K562 (cell line): Measurements from ENCODE around the gene NHLH2. TPM values are rescaled to one million over a fixed set of nuclear protein-coding genes. Genes with fewer than 3 reads are reported as not detected.

Experiments used
- ATAC-seq: fragments of 200-7000 bp; cut with Tn5 transposase; 3 replicates; pipeline ENCODE4 v1.9.1; 2020; ENCODE audit warnings: moderate library complexity
- BruUV-seq: library from RNA; stranded (reverse); fragments of 400-500 nt; replicated peaks from 2 replicates; lab custom pipeline; 2021; lab: Mats Ljungman, UMichigan
- CTCF ChIA-PET: fragments of 300-600 bp; formaldehyde crosslinking; extraction: SDS; loops from one replicate; lab custom pipeline; 2021; ENCODE audit warnings: low intra/inter-chr PET ratio; lab: Yijun Ruan, JAX
- POLR2A ChIA-PET: fragments of 300-600, 350-650 bp; sonication (Branson Sonifier 250); formaldehyde crosslinking; extraction: SDS; loops from one replicate; lab custom pipeline; 2021; ENCODE audit warnings: antibody characterized with exemption, inconsistent platforms; lab: Yijun Ruan, JAX
- DNase-seq, 4 experiments: peaks; one replicate each; pipeline versions ENCODE4 v3.0.0 to v3.0.0-alpha.2; 2011 to 2018; ENCODE audit warnings: low spot score in 3 of 4, mixed read lengths in 3 of 4; ENCODE audit errors: extremely low read depth in 1 of 4
- FAIRE-seq: peaks from 2 replicates; lab custom pipeline; 2011; peaks lifted over from hg19 to GRCh38; lab: Jason Lieb, UNC
- H2AFZ ChIP-seq: 2 replicates; pipeline ENCODE4 v1.6.0; 2011; ENCODE audit warnings: low read depth, low read length, control low read depth, inconsistent platforms
- H3K27ac ChIP-seq: fragments of 200-600 bp; 3 replicates; pipeline ENCODE4 v1.8.0; 2011; ENCODE audit warnings: low read depth, mild to moderate bottlenecking, control low read depth, inconsistent platforms, low read length, moderate library complexity, mixed read lengths; ENCODE audit errors: extremely low read depth
- H3K27me3 ChIP-seq, 2 experiments: fragments of 300-600 bp in 1 of 2; 2 replicates in 1 of 2; 3 replicates in 1 of 2; pipeline versions ENCODE4 v1.6.0 to v1.8.0; 2011; ENCODE audit warnings: inconsistent platforms in 2 of 2, low read length in 2 of 2, mild to moderate bottlenecking in 1 of 2, mixed read lengths in 1 of 2, moderate library complexity in 1 of 2; ENCODE audit not compliant: control insufficient read depth in 2 of 2, insufficient read depth in 2 of 2
- H3K36me3 ChIP-seq: fragments of 300-600 bp; 3 replicates; pipeline ENCODE4 v1.8.0; 2011; ENCODE audit warnings: mild to moderate bottlenecking, low read length, inconsistent platforms; ENCODE audit not compliant: control insufficient read depth, insufficient read depth
- H3K4me1 ChIP-seq, 2 experiments: fragments of 200-600 bp in 1 of 2; replicated peaks in 1 of 2; 2 replicates in 1 of 2; 3 replicates in 1 of 2; pipeline versions ENCODE4 v1.5.1 to v1.8.0; 2011; ENCODE audit warnings: inconsistent platforms in 2 of 2, low read length in 2 of 2, mild to moderate bottlenecking in 1 of 2, mixed read lengths in 1 of 2, moderate library complexity in 1 of 2; ENCODE audit not compliant: control insufficient read depth in 2 of 2, insufficient read depth in 2 of 2
- H3K4me2 ChIP-seq: 2 replicates; pipeline ENCODE4 v1.6.1; 2011; ENCODE audit warnings: low read length, control low read depth, inconsistent platforms, mixed read lengths; ENCODE audit not compliant: insufficient read depth
- H3K4me3 ChIP-seq: fragments of 200-600 bp; sonication (generic), shearing (Covaris generic); 2 replicates; pipeline ENCODE4 v1.5.1; 2016; ENCODE audit warnings: control low read depth, inconsistent platforms
- H3K79me2 ChIP-seq: fragments of 200-600 bp; 3 replicates; pipeline ENCODE4 v1.8.0; 2011; ENCODE audit warnings: low read length, inconsistent platforms; ENCODE audit not compliant: control insufficient read depth, insufficient read depth
- H3K9ac ChIP-seq, 2 experiments: 2 replicates each; pipeline versions ENCODE4 v1.6.0 to v1.6.1; 2011; ENCODE audit warnings: low read depth in 2 of 2, low read length in 2 of 2, control low read depth in 1 of 2, inconsistent platforms in 1 of 2, mild to moderate bottlenecking in 1 of 2, mixed read lengths in 1 of 2; ENCODE audit not compliant: insufficient read depth in 1 of 2
- H3K9me1 ChIP-seq: one replicate; pipeline ENCODE4 v1.6.0; 2011; ENCODE audit warnings: inconsistent platforms, mild to moderate bottlenecking, low read length, moderate library complexity; ENCODE audit not compliant: control insufficient read depth, insufficient read depth
- H3K9me3 ChIP-seq: replicated peaks from 2 replicates; pipeline ENCODE4 v1.5.1; 2011; ENCODE audit warnings: low read depth, low read length, inconsistent platforms; ENCODE audit not compliant: control insufficient read depth, insufficient read depth
- H4K20me1 ChIP-seq: replicated peaks from 2 replicates; pipeline ENCODE4 v1.6.1; 2011; ENCODE audit warnings: low read length, inconsistent platforms, mixed read lengths; ENCODE audit not compliant: control insufficient read depth, insufficient read depth
- CXXC5 ChIP-seq: fragments of 250-450 bp; sonication (Bioruptor Pico); IDR thresholded peaks from 2 replicates; pipeline ENCODE4 v1.8.0; 2022; ENCODE audit warnings: inconsistent platforms, mild to moderate bottlenecking, moderate library complexity
- ESRRA ChIP-seq: fragments of 450-650 bp; IDR thresholded peaks from 2 replicates; pipeline ENCODE4 v1.6.1; 2014; ENCODE audit warnings: low read depth, mild to moderate bottlenecking, moderate library complexity, borderline replicate concordance
- KHSRP ChIP-seq: fragments of 450-650 bp; IDR thresholded peaks from 2 replicates; pipeline ENCODE4 v1.6.1; 2017
- NR2C1 ChIP-seq, 2 experiments: fragments of 450-650 bp; IDR thresholded peaks; 2 replicates each; pipeline ENCODE4 v1.6.1; 2017; ENCODE audit warnings: mild to moderate bottlenecking in 2 of 2, antibody characterized with exemption in 1 of 2, inconsistent platforms in 1 of 2, missing compliant biosample characterization in 1 of 2, missing genetic modification characterization in 1 of 2
- PHF21A ChIP-seq: fragments of 450-650 bp; IDR thresholded peaks from 2 replicates; pipeline ENCODE4 v1.6.1; 2017; ENCODE audit warnings: low read depth, borderline replicate concordance
- SIRT6 ChIP-seq: IDR thresholded peaks from one replicate; pipeline ENCODE4 v1.6.1; 2012; ENCODE audit warnings: low read depth, mild to moderate bottlenecking, control low read depth, inconsistent platforms, low read length, moderate library complexity
- TAF9B ChIP-seq: fragments of 450-650 bp; IDR thresholded peaks from 2 replicates; pipeline ENCODE4 v1.6.1; 2018; ENCODE audit warnings: mild to moderate bottlenecking; ENCODE audit not compliant: partially characterized antibody
- ZNF444 ChIP-seq: fragments of 250-450 bp; sonication (Bioruptor Pico); IDR thresholded peaks from 2 replicates; pipeline ENCODE4 v1.4.0; 2020; ENCODE audit warnings: mild to moderate bottlenecking, moderate library complexity
- ZSCAN29 ChIP-seq: fragments of 450-650 bp; IDR thresholded peaks from 2 replicates; pipeline ENCODE4 v1.6.1; 2017
- WGBS: fragments of 100-300 bp; shearing (Covaris generic); methylation state at CpG from one replicate; pipeline ENCODE4 v1.1.6; 2016; ENCODE audit warnings: low coverage, mixed read lengths; ENCODE audit not compliant: insufficient coverage; ENCODE audit errors: missing lambda C conversion rate; 5-methylcytosine and 5-hydroxymethylcytosine counted together
- in situ Hi-C: fragments of 300-500 bp; cut with MboI; formaldehyde crosslinking; loops from 4 replicates; pipeline ENCODE4 v1.15.0; 2018; ENCODE audit warnings: inconsistent platforms, mixed read lengths
- intact Hi-C: fragments of 100-400 bp; cut with micrococcal nuclease; formaldehyde crosslinking; loops from 2 replicates; pipeline ENCODE4 v1.14.2; 2022
- polyA plus RNA-seq, 8 experiments: library from polyadenylated mRNA; depleted of rRNA in 4 of 8; stranded (reverse) in 5 of 8; unstranded in 3 of 8; fragments of >200 nt; fragmentation: Nextera tagmentation in 2 of 8; fragmentation: Illumina TruSeq in 1 of 8; extraction: Ambion mirVana in 2 of 8; extraction: Trizol in 1 of 8; gene quantifications; 2 replicates each; pipeline versions ENCODE4 v1.2.1 to v1.2.3, GENCODE V29; 2011 to 2014; ENCODE audit warnings: inconsistent platforms in 1 of 8, missing spikeins in 1 of 8
- total RNA-seq, 7 experiments: library from RNA; depleted of rRNA in 6 of 7; stranded (reverse); fragments of >200 nt in 6 of 7; fragmentation: Illumina TruSeq in 2 of 7; extraction: Trizol in 2 of 7; gene quantifications; 2 replicates each; pipeline versions ENCODE4 v1.2.1 to v1.2.3, GENCODE V29; 2011 to 2021; ENCODE audit warnings: low replicate concordance in 1 of 7
- TF ChIP-seq, protein P1 (sequence below): sonication (generic); formaldehyde crosslinking; IDR thresholded peaks from 2 replicates; pipeline ENCODE4 v1.8.0; 2022; ENCODE audit warnings: mild to moderate bottlenecking, missing genetic modification reagents
- TF ChIP-seq, protein P2 (sequence below), 2 experiments: fragments of 450-650 bp in 1 of 2; sonication (generic) in 1 of 2; formaldehyde crosslinking in 1 of 2; IDR thresholded peaks in 1 of 2; conservative IDR thresholded peaks in 1 of 2; 2 replicates each; pipeline versions ENCODE4 v1.6.1 to v1.8.1; 2016 to 2023; ENCODE audit warnings: mild to moderate bottlenecking in 2 of 2, moderate library complexity in 2 of 2, inconsistent platforms in 1 of 2, missing genetic modification reagents in 1 of 2
- TF ChIP-seq, protein P3 (sequence below): sonication (generic); formaldehyde crosslinking; IDR thresholded peaks from 2 replicates; pipeline ENCODE4 v1.9.0; 2022; ENCODE audit warnings: mild to moderate bottlenecking, missing genetic modification reagents

Gene NHLH2
- total and polyA plus RNA-seq, 9 of the 15 experiments (the other 6 are each of a cell fraction or from before 2014, with no cell fraction given): not detected

DNA sequence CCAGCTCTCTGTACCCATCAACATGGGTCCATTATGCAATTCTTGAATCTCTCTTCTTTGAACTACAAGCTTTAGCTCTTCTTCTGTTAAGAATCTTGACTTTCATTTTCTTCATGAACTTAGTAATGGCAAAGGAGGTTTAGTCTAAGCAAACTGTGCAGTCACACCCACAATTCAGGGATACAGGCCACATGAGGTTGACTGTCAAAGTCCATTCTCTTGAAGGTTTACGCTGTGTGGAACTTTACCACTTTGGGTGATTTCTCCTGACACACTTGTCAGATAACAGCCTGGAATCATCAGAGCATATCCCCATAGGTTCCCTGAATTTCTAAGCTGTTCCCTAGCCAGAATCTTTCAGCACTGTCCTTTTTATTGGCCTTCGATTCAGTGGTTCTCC is 48.0 kb upstream of the NHLH2 start:
- no peak for FAIRE-seq
- BruUV-seq: no TSS peak
- Histone ChIP-seq H4K20me1 (no peaks in the 10 kb centered on the region), H3K27ac (no peak overlapping the region), H3K9me3 (no peaks in the 10 kb centered on the region), H3K4me3 (no peak overlapping the region), H3K9me1 (no peaks in the 10 kb centered on the region), H3K9ac (no peak overlapping the region), H3K4me2 (no peak overlapping the region), H3K36me3 (no peaks in the 10 kb centered on the region), H3K4me1 (no peaks in the 10 kb centered on the region), H2AFZ (no peak overlapping the region), H3K79me2 (no peaks in the 10 kb centered on the region), H3K27me3 (peaks cover 0 to 5% of the 10 kb centered on the region in 2 experiments; a peak in 4 of 5 replicates)
- CTCF ChIA-PET: no interaction called here
- POLR2A ChIA-PET: interaction anchor here (0.8 to 1.1 kb wide), 2 partner anchors 9 to 58 kb away, joined by 3 to 4 read pairs; no protein-coding TSS in a partner anchor
- 5% methylated on average over 2 of the region's 2 CpGs for WGBS
- intact Hi-C loops: loop anchor here (10.0 kb wide), 1 partner anchor 96 kb away; no protein-coding TSS in a partner anchor
- DNase-seq: no peak
- no peak for ATAC-seq
- TF ChIP-seq, protein P1, sequence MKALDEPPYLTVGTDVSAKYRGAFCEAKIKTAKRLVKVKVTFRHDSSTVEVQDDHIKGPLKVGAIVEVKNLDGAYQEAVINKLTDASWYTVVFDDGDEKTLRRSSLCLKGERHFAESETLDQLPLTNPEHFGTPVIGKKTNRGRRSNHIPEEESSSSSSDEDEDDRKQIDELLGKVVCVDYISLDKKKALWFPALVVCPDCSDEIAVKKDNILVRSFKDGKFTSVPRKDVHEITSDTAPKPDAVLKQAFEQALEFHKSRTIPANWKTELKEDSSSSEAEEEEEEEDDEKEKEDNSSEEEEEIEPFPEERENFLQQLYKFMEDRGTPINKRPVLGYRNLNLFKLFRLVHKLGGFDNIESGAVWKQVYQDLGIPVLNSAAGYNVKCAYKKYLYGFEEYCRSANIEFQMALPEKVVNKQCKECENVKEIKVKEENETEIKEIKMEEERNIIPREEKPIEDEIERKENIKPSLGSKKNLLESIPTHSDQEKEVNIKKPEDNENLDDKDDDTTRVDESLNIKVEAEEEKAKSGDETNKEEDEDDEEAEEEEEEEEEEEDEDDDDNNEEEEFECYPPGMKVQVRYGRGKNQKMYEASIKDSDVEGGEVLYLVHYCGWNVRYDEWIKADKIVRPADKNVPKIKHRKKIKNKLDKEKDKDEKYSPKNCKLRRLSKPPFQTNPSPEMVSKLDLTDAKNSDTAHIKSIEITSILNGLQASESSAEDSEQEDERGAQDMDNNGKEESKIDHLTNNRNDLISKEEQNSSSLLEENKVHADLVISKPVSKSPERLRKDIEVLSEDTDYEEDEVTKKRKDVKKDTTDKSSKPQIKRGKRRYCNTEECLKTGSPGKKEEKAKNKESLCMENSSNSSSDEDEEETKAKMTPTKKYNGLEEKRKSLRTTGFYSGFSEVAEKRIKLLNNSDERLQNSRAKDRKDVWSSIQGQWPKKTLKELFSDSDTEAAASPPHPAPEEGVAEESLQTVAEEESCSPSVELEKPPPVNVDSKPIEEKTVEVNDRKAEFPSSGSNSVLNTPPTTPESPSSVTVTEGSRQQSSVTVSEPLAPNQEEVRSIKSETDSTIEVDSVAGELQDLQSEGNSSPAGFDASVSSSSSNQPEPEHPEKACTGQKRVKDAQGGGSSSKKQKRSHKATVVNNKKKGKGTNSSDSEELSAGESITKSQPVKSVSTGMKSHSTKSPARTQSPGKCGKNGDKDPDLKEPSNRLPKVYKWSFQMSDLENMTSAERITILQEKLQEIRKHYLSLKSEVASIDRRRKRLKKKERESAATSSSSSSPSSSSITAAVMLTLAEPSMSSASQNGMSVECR (CRISPR knock-in tag): no peak
- TF ChIP-seq TAF9B (no peak), PHF21A (no peak), SIRT6 (no peak), ESRRA (no peak), KHSRP (no peak), NR2C1 (IDR thresholded peaks at IDR 0.05) (no peak), NR2C1 (tag; IDR thresholded peaks at IDR 0.05) (no peak), ZNF444 (CRISPR knock-in tag) (no peak), ZSCAN29 (no peak), CXXC5 (CRISPR knock-in tag) (no peak)
- TF ChIP-seq, protein P2, sequence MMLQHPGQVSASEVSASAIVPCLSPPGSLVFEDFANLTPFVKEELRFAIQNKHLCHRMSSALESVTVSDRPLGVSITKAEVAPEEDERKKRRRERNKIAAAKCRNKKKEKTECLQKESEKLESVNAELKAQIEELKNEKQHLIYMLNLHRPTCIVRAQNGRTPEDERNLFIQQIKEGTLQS (IDR thresholded peaks at IDR 0.05): no peak
- TF ChIP-seq, protein P2 (CRISPR knock-in tag; conservative IDR thresholded peaks at IDR 0.05): no peak
- TF ChIP-seq, protein P3, sequence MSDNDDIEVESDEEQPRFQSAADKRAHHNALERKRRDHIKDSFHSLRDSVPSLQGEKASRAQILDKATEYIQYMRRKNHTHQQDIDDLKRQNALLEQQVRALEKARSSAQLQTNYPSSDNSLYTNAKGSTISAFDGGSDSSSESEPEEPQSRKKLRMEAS: no peak
- in situ Hi-C loops: no loop called here
